Colonic mucosa (tissue), 4 donors: Measurements from ENCODE around the gene UBASH3B. TPM values are rescaled to one million over a fixed set of nuclear protein-coding genes. Genes with fewer than 3 reads are reported as not detected.

Experiments
- DNase-seq: peaks from one replicate; pipeline ENCODE4 v3.0.0-alpha.2; 2020
- H3K27ac ChIP-seq: fragments of 200-600 bp; one replicate; pipeline ENCODE4 v1.8.0; 2021
- H3K27me3 ChIP-seq: fragments of 200-600 bp; one replicate; pipeline ENCODE4 v1.8.0; 2021
- H3K36me3 ChIP-seq: fragments of 200-600 bp; one replicate; pipeline ENCODE4 v1.8.0; 2021
- H3K4me1 ChIP-seq: fragments of 200-600 bp; one replicate; pipeline ENCODE4 v1.8.0; 2021; ENCODE audit warnings: mild to moderate bottlenecking
- H3K4me3 ChIP-seq: fragments of 200-600 bp; one replicate; pipeline ENCODE4 v1.8.0; 2021
- H3K9ac ChIP-seq, 2 donors: one replicate each; pipeline ENCODE4 v1.7.0; 2013; ENCODE audit warnings: control low read depth in 2 of 2, low read depth in 2 of 2, low read length in 2 of 2
- H3K9me3 ChIP-seq: fragments of 200-600 bp; one replicate; pipeline ENCODE4 v1.8.0; 2021
- intact Hi-C: fragments of 100-400 bp; cut with DNase I; formaldehyde crosslinking; loops from one replicate; pipeline ENCODE4 v1.14.1; 2022
- total RNA-seq, 2 donors: library from RNA; stranded (reverse); fragmentation: NEBNext Ultra II Directional in 1 of 2; extraction: Animal tissue kit (Norgen Biotek cat#: 25700) in 1 of 2; gene quantifications; one replicate each; pipeline ENCODE4 v1.2.1, GENCODE V29; 2021
- TF ChIP-seq, protein P1 (sequence below): fragments of 200-600 bp; IDR thresholded peaks from one replicate; pipeline ENCODE4 v1.8.0; 2022; ENCODE audit warnings: antibody characterized with exemption, mild to moderate bottlenecking
- donor health status: healthy.
- donor health status: DM: no; HTN: no; CAD: no.
- donor health status: DM: no; HTN: no; CAD: no.

Gene UBASH3B
- total RNA-seq, 2 donors from 2014 or later = 3.7 to 5.8 TPM

- H3K9ac ChIP-seq = no peak overlapping the region
- intact Hi-C loops = no loop called here
- TF ChIP-seq, protein P1, sequence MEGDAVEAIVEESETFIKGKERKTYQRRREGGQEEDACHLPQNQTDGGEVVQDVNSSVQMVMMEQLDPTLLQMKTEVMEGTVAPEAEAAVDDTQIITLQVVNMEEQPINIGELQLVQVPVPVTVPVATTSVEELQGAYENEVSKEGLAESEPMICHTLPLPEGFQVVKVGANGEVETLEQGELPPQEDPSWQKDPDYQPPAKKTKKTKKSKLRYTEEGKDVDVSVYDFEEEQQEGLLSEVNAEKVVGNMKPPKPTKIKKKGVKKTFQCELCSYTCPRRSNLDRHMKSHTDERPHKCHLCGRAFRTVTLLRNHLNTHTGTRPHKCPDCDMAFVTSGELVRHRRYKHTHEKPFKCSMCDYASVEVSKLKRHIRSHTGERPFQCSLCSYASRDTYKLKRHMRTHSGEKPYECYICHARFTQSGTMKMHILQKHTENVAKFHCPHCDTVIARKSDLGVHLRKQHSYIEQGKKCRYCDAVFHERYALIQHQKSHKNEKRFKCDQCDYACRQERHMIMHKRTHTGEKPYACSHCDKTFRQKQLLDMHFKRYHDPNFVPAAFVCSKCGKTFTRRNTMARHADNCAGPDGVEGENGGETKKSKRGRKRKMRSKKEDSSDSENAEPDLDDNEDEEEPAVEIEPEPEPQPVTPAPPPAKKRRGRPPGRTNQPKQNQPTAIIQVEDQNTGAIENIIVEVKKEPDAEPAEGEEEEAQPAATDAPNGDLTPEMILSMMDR = no peak
- no peak overlapping the region for H3K4me3 ChIP-seq
- no peaks in the 10 kb centered on the region for H3K36me3 ChIP-seq
- no peak overlapping the region for H3K27ac ChIP-seq
- H3K9me3 ChIP-seq = no peaks in the 10 kb centered on the region
- no peak for DNase-seq
- H3K27me3 ChIP-seq = no peaks in the 10 kb centered on the region
- H3K4me1 ChIP-seq = peaks cover 5% of the 10 kb centered on the region
Observed at GRCh38 chr11:122747351-122747781, 91.8 kb downstream of the UBASH3B start.

- no peak for DNase-seq
- Histone ChIP-seq H3K9me3 (no peaks in the 10 kb centered on the region), H3K9ac (no peak overlapping the region), H3K4me1 (peaks cover 5% of the 10 kb centered on the region), H3K36me3 (no peaks in the 10 kb centered on the region), H3K27ac (no peak overlapping the region), H3K27me3 (no peaks in the 10 kb centered on the region), H3K4me3 (no peak overlapping the region)
- TF ChIP-seq, protein P1 = no peak
- intact Hi-C loops = no loop called here
Observed at GRCh38 chr11:122749005-122749687, 93.6 kb downstream of the UBASH3B start.

DNA sequence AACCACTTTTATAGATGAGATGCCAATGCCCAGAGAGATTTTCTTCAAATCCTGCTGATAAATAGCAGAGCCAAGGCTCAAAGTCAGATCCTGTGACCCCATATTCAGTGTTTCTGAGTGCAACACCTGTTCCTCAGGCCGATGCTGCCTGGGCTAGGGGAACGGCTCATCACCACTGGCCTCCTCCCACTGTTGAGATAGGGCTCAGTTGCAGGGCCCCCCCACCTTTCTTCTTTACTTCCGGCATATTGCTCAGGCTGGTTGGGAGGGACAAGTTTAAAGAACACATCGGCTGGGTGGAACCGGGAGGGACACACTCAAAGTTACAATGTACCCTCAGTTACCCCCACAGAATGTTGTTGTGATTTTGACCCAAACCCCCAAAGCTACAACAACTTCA lies 94.5 kb downstream of the UBASH3B start:
- H3K9me3 ChIP-seq = no peaks in the 10 kb centered on the region
- no peaks in the 10 kb centered on the region for H3K36me3 ChIP-seq
- intact Hi-C loops = no loop called here
- no peaks in the 10 kb centered on the region for H3K27me3 ChIP-seq
- H3K27ac ChIP-seq = no peak overlapping the region
- DNase-seq = no peak
- TF ChIP-seq, protein P1 = no peak
- H3K9ac ChIP-seq = no peak overlapping the region
- H3K4me3 ChIP-seq = no peak overlapping the region
- H3K4me1 ChIP-seq = peaks cover 5% of the 10 kb centered on the region

GRCh38 chr11:122751292-122752070 lies 96.0 kb downstream of the UBASH3B start:
- TF ChIP-seq, protein P1 = no peak
- Histone ChIP-seq H3K27ac (no peak overlapping the region), H3K4me1 (peaks cover 5% of the 10 kb centered on the region), H3K27me3 (no peaks in the 10 kb centered on the region), H3K9me3 (no peaks in the 10 kb centered on the region), H3K36me3 (no peaks in the 10 kb centered on the region), H3K4me3 (no peak overlapping the region), H3K9ac (no peak overlapping the region)
- no peak for DNase-seq
- intact Hi-C loops = no loop called here

- no peaks in the 10 kb centered on the region for H3K36me3 ChIP-seq
- no peak for DNase-seq
- TF ChIP-seq, protein P1 = no peak
- intact Hi-C loops = no loop called here
- no peaks in the 10 kb centered on the region for H3K4me1 ChIP-seq
- H3K9me3 ChIP-seq = no peaks in the 10 kb centered on the region
- no peak overlapping the region for H3K27ac ChIP-seq
- no peaks in the 10 kb centered on the region for H3K27me3 ChIP-seq
- no peak overlapping the region for H3K9ac ChIP-seq
- no peak overlapping the region for H3K4me3 ChIP-seq
Observed at GRCh38 chr11:122754028-122754427, 98.5 kb downstream of the UBASH3B start.
